Adipose tissue (tissue), 3 donors: ENCODE results near the gene PRSS1. TPM values are rescaled to one million over a fixed set of nuclear protein-coding genes. Genes with fewer than 3 reads are reported as not detected.
"Not testable (repeated sequence)": the region's sequence is repeated elsewhere in the genome, so short reads cannot be mapped to it uniquely, and the experiment has no call there.

Source experiments
- H3K27ac ChIP-seq: one replicate; pipeline ENCODE4 v1.5.1; 2013; ENCODE audit warnings: low read depth, low read length
- WGBS, 3 donors: extraction: QIAGEN DNeasy Blood & Tissue Kit; methylation state at CpG; one replicate each; pipeline ENCODE4 v1.1.7; 2013; 5-methylcytosine and 5-hydroxymethylcytosine counted together
- polyA plus RNA-seq, 3 donors: library from polyadenylated mRNA; stranded (reverse); fragments of 200-250 nt; gene quantifications; one replicate each; pipeline ENCODE4 v1.2.3, GENCODE V29; 2013
- donor health status: healthy with polysubstance abuse.
- donor health status: Bipolar disorder and iron deficiency.
- donor health status: healthy.

The PRSS1 gene
- polyA plus RNA-seq, 3 donors: 17.3 to 39,878 (median 20.9) TPM

DNA sequence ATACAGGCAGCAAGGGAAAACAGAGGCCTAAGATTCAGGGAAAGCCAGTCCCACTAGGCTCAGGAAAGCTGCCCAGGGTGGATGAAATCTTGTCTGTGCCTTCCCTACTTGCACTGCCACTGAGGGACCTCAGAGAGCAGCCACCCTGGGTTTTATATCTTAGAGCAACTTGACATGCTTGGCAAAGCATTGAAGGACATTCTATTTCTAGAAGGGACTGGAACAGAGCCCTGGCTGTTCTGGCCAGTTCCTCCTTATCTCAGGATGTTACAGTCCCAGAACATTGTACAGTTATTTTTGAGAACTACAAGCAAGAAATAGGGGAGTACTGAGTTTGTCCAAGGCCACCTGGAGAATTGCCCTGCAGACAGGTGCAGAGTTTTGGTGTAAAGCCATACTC, 7.3 kb upstream of the PRSS1 start:
- H3K27ac ChIP-seq: not testable (repeated sequence)

DNA sequence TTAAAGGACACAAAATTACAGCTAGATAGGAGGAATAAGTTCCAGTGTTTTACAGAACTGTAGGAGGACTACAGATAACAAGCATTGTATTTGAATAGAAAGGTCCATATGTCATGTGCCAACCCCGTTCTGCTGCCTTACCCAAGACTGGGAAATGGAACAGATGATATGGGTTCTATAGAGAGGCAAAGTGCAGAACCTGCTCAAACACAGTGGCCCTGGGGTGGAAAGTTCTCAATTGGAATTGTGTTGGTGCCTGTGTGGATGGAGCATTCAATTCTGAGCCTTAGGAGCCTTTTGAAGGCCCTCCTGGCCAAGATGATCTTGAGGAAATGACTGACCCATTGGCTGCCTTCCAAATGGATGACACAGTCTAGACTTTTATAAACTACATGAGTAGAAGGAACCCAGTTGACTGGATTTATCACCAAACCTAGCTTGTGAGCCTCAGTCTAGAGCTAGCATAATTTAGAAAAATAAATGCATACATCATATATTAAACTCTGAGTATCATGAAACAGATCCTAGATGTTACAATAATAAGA, 4.1 kb upstream of the PRSS1 start:
- no peak overlapping the region for H3K27ac ChIP-seq
- 18 to 80% (median 80%) methylated on average over 1 of the region's 1 CpG for WGBS, 3 donors

DNA sequence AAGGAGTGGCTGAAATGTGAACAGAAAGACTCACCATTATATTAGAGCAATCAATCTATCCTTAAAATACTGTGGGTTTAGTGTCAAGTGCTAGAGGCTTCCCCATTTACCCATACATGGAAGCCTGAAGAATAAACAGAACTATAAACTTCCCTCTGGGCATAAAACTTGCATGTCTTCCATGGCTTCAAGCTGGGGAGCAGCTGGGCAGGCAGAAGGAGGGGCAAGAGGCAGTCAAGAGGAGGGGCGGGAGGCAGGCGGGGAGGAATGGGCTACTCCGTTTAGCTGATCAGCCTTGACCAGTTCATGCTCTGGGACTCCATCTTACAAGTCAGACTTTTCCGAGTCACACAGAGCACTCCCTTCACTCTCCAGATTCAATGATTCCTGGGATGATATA, 3.5 kb upstream of the PRSS1 start:
- H3K27ac ChIP-seq: no peak overlapping the region
- 37 to 66% (median 62%) methylated on average over 4 of the region's 4 CpGs for WGBS, 3 donors

DNA sequence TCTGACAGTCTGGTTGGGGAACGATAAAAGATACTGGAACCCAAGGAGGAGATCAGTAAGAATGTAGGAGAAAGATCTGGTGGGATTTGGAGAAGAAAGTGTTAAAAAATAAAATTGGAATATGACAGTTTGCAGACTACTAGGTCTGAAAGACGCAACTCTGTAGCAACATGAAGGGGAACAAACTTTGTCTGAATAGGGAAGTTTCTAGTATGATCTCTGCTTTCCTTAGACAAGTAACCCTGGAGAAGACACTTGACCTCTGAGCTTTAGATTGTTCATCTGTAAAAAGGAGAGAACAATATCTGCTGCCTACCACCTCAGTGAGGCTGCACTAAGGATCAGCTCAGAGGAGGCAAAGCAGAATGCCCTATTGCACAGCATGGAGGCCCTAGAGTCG, 3.0 kb upstream of the PRSS1 start:
- 65 to 72% (median 66%) methylated on average over 3 of the region's 3 CpGs for WGBS, 3 donors
- H3K27ac ChIP-seq: no peak overlapping the region

DNA sequence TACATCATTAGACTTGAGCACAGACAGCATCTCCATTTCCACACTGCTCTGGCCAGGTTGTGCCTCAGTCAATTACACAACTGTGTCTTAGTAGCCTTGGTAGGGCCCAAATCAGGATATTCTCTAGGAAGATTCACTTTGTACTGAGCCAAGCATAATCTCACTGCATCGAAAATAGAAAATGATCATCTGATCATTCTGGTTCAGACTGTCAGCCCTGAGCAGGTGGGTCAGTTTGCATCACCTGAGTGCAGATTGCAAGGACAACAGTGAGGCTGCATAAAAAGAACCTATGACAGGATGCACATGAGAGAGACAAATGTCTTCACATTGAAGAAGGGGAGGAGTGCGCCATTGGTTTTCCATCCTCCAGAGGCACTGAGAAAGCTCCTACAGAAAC, 862 bp upstream of the PRSS1 start:
- H3K27ac ChIP-seq: not testable (repeated sequence)
- 64 to 96% (median 89%) methylated on average over 2 of the region's 2 CpGs for WGBS, 3 donors

DNA sequence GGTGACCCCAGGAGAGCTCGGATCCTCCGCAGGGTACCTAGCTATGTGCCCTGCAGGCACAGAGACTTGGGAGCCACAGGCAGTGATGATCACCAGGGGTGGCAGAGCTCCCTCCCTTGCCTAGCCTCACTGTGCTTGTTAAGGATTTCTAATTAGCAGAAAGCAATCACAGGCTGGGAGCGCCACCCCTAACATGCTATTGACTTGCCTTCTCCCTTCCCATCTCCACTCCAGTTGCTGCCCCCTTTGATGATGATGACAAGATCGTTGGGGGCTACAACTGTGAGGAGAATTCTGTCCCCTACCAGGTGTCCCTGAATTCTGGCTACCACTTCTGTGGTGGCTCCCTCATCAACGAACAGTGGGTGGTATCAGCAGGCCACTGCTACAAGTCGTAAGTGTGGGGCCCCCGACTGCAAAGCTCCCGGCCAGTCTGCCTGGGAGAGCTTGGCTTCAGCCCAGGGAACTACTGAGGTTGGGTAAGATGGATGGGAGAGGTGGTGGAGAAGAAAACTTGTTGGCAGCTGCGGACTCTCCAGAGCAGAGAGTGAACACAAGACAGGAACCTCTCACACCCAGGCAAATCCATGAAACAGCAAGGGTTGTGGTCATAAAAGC, 1.2 kb downstream of the PRSS1 start:
- 31 to 77% (median 67%) methylated on average over 9 of the region's 9 CpGs for WGBS, 3 donors

DNA sequence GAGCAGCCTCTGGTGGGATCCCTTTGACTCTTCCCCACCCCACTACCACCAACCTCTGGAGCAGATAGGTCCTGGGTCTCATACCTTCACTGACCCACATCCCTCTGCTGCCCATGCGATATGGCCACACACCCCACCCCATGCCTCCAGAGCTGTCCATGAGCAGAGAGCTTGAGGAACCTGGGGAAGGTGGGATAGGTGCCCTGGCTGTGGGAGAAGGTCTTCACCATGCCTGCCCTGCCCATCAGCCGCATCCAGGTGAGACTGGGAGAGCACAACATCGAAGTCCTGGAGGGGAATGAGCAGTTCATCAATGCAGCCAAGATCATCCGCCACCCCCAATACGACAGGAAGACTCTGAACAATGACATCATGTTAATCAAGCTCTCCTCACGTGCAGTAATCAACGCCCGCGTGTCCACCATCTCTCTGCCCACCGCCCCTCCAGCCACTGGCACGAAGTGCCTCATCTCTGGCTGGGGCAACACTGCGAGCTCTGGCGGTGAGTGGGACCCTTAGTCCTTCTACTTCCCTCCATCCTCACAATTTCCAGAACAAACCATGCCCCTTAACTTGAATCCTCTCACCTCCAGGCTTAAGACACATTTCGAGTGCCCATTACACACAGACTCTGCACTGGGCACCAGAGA, 2.4 kb downstream of the PRSS1 start:
- not testable (repeated sequence) for H3K27ac ChIP-seq
- WGBS, 3 donors: 44 to 93% (median 85%) methylated on average over 14 of the region's 14 CpGs

More for the DNA sequence above, 1.2 kb downstream of the PRSS1 start:
- H3K27ac ChIP-seq: no peak overlapping the region

DNA sequence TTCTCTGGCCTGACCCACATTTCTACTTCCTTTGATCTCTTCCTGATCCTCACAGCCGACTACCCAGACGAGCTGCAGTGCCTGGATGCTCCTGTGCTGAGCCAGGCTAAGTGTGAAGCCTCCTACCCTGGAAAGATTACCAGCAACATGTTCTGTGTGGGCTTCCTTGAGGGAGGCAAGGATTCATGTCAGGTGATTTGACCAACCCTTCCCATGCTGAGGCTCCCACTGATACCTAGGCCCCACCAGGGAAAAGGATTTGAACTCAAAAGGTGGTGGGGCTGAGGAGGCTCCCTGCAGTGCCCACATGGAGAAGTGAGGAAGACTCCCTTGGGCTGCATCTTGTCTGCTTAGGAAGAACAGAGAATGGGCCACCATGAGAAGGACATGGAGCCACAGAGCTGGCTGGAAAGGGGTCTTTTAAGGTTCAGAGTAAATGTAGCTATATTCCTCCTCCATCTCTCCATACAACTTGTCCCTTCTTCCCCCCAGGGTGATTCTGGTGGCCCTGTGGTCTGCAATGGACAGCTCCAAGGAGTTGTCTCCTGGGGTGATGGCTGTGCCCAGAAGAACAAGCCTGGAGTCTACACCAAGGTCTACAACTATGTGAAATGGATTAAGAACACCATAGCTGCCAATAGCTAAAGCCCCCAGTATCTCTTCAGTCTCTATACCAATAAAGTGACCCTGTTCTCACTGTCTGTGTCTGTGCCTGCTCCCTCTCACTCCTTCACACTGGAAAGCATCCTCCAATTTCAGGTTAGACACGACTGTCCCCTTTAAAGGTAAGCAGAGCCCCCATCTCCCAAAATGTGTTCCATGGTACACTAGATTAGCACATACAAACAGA, 3.3 kb downstream of the PRSS1 start:
- no peak overlapping the region for H3K27ac ChIP-seq
- 34 to 64% (median 62%) methylated on average over 3 of the region's 3 CpGs for WGBS, 3 donors

DNA sequence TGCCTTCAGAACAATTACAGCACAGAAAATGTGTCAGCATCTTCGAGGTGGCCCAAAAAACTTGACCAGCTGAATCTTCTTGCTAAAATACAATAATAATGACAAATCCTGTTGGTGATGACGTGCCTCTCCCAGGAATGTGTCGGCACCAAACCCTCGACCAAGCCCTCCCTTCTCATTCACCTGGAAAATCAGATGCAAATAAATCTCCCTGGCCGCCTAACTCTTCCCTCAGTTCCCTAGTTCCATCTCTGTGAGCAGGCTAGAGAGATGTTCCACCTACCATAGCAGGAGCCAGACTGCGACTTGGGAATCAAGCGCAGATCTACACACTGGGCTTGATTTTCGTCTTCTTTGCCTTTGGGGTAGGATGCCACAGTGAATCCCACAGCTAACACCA, 4.1 kb downstream of the PRSS1 start:
- no peak overlapping the region for H3K27ac ChIP-seq
- 30 to 84% (median 59%) methylated on average over 8 of the region's 8 CpGs for WGBS, 3 donors

DNA sequence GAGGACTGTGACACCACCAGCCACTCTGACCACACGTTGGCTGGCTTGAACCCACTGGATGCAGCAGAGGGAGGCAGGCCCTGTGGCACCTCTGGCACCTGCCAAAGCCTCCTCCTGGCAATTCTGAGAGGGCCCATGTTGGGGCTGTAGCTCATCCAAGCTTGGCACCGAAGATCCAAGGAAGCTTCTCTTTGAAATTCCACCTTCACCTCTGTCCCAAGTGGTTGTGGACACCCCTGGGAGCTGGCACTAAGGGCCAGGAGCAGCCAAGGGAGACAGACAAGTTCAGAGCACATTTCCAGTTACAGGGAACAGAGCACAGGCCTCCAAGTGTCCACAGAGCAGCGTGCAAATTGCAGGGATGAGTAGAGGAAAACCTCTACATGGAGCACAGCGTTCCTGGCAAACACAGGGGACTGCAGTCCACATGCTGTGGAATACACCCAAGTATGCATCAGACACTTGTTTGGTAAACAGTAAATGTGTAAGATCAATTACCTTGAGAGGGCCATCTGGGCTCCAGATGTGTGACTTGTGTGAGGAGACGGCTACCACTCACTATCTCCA, 4.7 kb downstream of the PRSS1 start:
- 32 to 69% (median 53%) methylated on average over 5 of the region's 5 CpGs for WGBS, 3 donors
- not testable (repeated sequence) for H3K27ac ChIP-seq

DNA sequence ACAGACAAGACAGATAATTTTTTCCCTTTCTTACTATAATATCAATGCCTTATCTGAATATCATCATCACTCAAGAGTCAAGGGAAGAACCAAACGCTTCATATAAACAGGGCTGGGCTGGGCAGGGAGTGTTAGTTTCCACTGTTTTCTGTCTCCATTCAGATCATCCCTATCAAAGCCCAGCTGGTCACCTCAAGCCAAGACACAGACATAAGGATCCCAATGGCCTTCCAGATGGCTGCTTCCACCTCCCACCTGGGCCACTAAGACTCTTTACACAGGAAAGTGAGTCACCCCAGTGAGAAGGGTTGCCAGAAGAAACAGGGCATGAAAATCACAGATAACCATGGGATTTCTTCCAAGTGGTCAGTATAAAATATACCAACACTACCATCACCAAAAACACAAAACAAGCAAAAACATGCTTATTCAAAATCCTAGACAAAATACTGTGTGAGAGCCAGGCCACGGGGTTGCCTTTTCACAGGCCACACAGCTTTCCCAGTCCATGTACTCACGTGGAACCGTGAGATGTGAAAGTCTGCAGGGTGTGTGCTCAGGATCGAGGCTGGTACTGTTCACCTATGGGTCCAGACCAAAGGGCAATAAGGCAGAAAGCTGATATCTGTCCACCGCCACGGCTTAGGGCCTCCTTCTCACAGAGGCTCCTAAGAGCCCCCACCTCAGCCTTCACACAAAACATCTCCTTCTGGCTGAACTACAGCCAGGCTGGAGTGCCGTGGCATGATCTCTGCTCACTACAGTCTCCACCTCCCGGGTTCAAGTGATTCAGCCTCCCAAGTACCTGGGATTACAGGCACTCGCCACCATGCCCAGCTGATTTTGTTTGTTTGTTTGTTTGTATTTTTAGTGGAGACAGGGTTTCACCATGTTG, 5.7 kb downstream of the PRSS1 start:
- 35 to 90% (median 69%) methylated on average over 10 of the region's 10 CpGs for WGBS, 3 donors

DNA sequence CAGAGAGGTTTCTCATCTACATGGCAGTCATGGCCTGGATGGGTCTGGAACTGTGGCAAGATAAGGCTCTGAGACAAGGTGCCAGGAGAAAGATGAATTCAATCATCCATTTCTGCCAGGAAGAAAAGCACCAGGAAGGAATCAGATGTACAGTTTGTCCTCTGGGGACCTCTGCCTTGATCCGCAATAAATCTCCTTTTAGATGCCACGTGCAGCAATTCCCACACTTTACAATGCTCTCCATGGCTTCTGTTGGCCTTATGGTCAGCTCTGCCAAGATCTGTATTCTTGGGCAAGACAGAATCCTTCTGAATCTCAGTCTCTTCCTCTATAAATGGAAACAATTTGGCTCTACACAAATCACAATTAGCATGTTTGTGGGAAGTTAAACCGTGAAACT, 9.0 kb downstream of the PRSS1 start:
- WGBS, 3 donors: 44 to 74% (median 71%) methylated on average over 1 to 3 of the region's 3 CpGs
- not testable (repeated sequence) for H3K27ac ChIP-seq

More for the DNA sequence above, 5.7 kb downstream of the PRSS1 start:
- no peak overlapping the region for H3K27ac ChIP-seq

DNA sequence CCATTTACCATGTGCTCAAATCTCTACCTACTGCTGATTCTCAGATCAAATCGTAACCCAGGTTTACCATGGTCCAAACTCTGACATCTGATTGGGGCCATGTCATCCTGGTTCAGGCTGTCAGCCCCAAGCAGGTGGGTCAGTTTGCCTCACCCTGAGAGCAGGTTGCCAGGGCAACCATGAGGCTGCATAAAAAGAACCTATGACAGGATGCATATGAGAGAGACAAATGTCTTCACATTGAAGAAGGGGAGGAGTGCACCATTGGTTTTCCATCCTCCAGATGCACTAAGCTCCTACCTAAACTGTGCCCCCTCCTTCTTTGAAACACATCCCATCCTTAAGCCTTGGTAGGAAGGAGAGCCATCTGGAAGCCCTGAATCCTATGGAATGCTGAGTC, 10.2 kb downstream of the PRSS1 start:
- H3K27ac ChIP-seq: no peak overlapping the region
- 81 to 95% (median 90%) methylated on average over 1 of the region's 1 CpG for WGBS, 3 donors

DNA sequence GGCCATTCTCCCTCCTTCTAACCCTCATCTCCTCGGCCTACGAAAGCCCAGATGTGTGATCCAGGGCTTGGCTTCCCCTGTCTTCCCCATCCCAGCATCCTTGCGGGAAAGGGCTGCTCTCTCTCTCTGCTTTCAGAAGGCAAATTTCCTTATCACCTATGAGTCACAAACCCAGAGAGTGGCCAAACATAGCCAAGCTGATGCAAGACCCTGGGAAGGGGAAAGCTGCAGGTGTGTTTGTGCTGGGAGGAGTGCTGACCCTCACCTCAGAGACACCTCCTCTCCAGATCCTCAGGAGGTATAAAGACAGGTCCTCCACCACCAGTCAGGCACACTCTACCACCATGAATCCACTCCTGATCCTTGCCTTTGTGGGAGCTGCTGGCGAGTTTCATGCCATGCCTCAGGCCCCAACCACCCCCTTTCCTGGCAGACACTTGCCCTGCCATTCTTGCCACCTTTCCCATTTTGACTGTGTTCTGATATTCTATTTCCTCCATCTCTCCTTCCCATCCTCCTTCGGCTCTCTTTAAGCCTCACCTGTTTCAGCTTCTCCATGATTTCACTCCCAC, 10.9 kb downstream of the PRSS1 start:
- no peak overlapping the region for H3K27ac ChIP-seq
- 36 to 91% (median 66%) methylated on average over 5 of the region's 5 CpGs for WGBS, 3 donors

DNA sequence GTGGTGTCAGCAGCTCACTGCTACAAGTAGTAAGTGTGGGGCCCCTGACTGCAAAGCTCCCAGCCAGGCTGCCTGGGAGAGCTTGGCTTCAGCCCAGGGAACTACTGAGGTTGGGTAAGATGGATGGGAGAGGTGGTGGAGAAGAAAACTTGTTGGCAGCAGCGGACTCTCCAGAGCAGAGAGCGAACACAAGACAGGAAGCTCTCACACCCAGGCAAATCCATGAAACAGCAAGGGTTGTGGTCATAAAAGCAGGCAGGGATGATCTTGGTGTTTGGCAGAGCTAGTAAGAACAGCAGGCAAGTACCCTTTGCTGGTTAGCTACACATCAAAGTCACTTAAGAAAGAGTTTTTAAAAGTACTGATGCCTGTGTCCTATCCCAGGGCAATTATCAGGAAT, 12.3 kb downstream of the PRSS1 start:
- WGBS, 3 donors: 60 to 66% (median 60%) methylated on average over 2 of the region's 2 CpGs

DNA sequence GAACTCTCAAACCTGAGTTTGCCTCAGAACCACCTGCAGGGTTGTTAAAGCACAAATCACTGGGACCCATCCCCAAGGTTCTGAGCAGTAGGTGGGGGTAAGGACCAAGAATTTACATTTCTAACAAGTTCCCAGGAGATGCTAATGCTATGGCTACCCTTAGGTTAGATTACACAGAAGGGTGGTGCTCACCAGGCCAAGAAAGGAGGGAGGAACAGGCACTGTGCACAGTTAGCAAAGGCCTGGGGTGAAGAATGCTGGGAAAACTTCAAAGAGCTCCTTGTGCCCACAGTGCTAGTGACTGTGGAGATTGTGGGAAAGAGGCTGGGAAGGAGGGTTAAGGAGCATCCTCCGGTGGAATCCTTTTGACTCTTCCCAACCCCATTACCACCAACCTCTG, 12.8 kb downstream of the PRSS1 start:
- 77 to 91% (median 78%) methylated on average over 1 of the region's 1 CpG for WGBS, 3 donors
- H3K27ac ChIP-seq: no peak overlapping the region

More for the DNA sequence above, 12.3 kb downstream of the PRSS1 start:
- not testable (repeated sequence) for H3K27ac ChIP-seq

DNA sequence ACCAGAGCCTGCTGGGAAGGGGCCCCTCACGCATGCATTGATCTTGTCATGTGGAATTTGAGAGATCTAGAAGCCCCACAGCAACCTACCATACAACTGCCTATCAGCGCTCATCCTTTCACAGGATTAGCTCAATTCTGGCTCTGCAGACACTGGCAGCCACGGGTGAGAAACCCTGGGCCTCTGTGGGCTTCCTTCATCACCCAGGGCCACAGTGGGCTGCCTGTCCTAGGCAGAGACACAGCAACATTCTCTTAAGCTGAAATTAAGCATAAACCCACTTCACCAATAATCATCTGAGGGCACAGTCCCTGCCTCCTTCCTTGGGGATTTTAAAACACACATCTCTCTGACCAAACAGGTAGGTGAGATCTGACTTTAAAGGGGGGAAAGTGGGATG, 18.2 kb downstream of the PRSS1 start:
- no peak overlapping the region for H3K27ac ChIP-seq
- WGBS, 3 donors: 68 to 82% (median 72%) methylated on average over 3 of the region's 3 CpGs

DNA sequence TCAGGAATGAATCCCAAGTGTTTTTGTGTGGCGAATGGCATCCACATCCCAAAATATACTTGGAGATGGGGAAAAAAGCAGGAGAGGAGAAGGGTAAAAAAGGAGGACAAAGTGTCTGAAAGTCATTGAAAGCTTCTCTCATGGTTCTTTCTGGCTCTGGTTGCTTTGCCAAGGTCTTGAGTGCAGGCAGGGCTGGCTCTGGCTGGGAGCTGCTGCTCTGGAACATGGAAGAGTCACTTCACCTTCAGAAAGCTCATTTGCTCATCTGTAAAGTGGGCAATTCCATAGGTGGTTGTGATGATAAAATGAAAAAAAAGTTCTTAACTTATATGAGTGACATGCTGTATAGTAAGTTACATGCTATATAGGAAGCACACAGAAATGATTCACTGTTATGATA, 18.6 kb downstream of the PRSS1 start:
- H3K27ac ChIP-seq: no peak overlapping the region
- 82 to 90% (median 90%) methylated on average over 1 of the region's 1 CpG for WGBS, 3 donors
